ENCODE data around the gene EXOC3.
"Not testable (repeated sequence)": the region's sequence is repeated elsewhere in the genome, so short reads cannot be mapped to it uniquely, and the experiment has no call there.

- not testable (repeated sequence) for TF ChIP-seq CTCF, POLR2AphosphoS5 (IDR thresholded peaks at IDR 0.05)
Measured at GRCh38 chr5:474232-474839, 31.4 kb downstream of the EXOC3 start.

All from gastroesophageal sphincter (tissue), 3 donors.